Ureter (tissue), 1 donor: Measurements from ENCODE around the gene DDX49. TPM values are rescaled to one million over a fixed set of nuclear protein-coding genes. Genes with fewer than 3 reads are reported as not detected.
"Not testable (repeated sequence)": the region's sequence is repeated elsewhere in the genome, so short reads cannot be mapped to it uniquely, and the experiment has no call there.

Experiments used
- DNase-seq: peaks from one replicate; pipeline ENCODE4 v3.0.0-alpha.2; 2020; ENCODE audit warnings: low spot score
- total RNA-seq: library from RNA; stranded (reverse); gene quantifications from one replicate; pipeline ENCODE4 v1.2.4, GENCODE V29; 2023
- donor health status: DM: yes; HTN: yes; CAD: no.

Gene DDX49
- total RNA-seq, 1 donor from 2014 or later: 34.4 TPM

DNA sequence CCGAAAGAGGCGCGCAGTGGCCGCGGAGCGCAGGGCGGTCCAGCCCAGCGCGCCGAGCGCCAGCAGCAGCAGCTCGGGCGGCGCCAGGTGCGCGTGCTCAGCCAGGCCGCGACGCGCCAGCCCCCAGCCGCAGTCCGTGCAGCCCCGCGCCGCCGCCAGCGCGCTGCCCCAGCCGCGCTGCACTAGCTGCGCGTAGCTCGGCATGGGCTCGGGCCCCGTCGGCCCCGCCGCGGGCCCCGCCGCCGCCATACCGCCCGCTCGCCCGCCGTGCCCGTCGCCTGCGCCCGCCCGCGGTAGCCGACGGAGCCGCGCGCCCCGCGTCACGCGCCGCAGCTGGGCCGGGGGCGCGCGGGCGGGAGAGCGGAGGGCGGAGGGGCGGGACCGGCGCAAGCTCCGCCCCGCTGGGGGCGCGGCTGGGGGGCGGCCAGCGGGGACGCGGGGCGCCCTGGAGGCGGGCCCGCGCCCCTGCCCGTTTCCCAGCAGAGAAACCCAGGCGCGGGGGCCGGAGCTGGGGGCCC lies 23.6 kb upstream of the DDX49 start, which contains the start of gene CERS1:
CERS1 (minus strand) TSS at position 335 of the 518 bp plus-strand sequence; CDS start at position 249, 86 bp downstream.
- DNase-seq: no peak

DNA sequence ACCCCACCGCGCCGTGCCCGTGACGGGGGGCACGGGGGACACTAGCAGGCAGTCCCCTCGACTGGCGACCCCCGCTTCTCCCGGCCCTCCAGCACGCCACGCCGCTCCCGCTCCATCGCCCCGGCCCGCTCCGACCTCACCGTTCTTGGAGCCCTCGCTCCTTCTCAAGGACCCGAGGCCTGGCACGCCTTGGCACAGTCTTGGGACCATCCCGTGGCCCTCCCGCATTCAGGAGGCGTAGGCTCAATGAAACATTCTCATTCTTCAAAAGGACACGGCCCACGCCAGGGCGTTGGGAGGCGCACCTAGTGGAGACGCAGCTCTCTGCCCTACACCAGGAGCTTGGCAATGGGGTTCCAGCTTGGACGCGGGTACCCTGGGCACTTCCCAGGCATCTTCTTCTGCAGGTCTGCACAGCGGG lies 23.1 kb upstream of the DDX49 start:
- no peak for DNase-seq

DNA sequence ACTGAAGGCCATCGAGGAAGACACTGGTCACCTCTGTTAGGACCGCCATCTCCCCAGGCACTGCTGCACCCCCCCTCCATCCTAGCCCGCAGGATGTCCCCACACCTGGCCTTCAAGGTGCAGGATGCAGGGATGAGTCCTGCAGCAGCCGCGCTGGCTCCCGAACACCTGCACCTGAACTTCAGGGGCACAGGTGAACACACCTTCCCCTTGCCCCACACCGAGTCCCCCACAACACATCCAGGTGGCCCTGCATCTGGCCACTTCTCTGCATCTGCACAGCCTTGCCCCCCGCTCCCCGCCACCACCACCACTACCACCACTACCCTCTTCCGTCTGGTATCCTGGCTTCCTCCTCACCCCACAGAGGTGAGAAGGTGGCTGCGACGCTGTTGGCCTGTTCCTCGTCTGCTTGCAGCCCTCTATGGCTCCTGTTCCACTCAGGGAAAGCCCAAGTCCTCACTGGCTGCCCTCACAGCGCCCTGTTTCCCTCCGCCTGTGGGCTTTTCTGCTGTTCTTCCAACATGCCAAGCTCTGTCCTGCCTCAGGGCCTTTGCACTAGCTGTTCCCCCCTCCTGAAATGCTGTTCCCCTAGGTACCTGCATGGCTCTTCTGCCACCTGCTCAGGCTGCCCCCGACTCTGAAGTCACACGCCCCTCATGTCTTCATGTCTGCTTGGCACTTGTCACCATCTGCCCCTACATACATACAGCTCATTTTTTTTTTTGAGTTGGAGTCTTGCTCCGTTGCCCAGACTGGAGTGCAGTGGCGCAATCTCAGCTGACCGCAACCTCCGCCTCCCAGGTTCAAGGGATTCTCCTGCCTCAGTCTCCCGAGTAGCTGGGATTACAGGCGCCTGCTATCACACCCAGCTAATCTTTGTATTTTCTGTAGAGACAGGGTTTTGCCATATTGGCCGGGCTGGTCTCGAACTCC lies 22.2 kb upstream of the DDX49 start:
- DNase-seq: no peak

DNA sequence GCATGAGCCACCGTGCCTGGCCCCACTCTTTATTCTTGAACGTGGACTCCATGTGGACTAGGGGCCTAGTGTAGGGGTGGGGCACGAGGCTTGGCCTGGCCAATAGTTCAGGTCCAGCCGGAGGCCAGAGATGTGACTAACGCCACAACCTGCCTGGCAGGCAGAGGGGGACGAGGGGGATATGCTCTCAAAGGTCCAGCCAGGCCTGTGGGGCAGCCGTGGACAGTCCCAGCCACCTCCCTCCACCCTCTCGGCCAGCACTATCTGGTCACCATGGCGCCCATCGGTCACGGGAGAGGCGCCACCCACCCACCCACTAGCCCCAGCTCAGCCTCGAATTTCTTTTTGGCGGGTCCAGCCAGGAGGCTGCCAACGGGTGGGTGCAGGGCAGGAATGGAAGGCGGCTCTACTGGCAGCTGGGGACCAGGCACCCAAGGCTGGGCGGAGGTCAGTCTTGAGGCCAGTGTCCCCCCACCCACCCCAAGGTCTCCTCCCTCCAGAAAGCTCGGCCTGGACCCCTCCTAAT lies 21.4 kb upstream of the DDX49 start:
- DNase-seq: no peak

DNA sequence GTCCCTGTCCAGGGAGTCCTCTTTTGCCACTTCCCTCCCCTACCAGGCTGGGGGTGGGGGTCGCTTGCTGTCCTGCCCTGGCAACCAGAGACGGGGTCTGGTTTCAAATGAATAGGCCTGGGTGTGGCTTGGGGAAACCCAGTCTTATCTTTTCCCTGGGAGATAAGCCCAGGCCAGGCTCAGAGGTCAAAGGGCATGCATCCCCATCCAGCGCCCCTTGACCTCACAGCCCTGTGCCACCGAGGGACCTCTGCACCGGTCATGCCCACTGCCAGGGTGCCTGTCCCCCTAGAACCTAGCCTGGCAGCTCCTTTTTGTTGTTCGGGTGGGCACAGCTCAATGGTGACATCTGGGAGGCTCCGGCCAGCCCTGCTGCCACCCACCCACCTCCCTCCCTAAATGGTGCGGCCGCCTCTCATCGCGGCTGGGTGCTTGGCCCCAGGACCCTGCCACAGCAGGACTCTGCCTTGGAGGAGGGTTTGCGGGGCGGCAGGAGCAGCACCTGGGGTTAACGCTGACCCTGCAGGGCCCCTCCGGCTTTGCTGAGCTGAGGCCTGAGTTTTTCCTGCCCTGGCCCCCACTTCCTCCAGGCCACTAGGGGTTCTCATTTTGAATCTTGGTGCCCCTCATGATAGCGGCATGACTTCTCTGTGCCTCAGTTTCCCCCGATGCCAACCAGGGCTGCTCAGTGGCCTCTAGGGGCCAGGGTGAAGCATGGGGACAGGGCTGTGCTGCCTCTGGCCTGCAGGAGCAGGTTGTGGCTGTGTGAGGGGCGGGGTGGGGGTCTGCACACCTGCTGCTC lies 20.7 kb upstream of the DDX49 start:
- DNase-seq: no peak

DNA sequence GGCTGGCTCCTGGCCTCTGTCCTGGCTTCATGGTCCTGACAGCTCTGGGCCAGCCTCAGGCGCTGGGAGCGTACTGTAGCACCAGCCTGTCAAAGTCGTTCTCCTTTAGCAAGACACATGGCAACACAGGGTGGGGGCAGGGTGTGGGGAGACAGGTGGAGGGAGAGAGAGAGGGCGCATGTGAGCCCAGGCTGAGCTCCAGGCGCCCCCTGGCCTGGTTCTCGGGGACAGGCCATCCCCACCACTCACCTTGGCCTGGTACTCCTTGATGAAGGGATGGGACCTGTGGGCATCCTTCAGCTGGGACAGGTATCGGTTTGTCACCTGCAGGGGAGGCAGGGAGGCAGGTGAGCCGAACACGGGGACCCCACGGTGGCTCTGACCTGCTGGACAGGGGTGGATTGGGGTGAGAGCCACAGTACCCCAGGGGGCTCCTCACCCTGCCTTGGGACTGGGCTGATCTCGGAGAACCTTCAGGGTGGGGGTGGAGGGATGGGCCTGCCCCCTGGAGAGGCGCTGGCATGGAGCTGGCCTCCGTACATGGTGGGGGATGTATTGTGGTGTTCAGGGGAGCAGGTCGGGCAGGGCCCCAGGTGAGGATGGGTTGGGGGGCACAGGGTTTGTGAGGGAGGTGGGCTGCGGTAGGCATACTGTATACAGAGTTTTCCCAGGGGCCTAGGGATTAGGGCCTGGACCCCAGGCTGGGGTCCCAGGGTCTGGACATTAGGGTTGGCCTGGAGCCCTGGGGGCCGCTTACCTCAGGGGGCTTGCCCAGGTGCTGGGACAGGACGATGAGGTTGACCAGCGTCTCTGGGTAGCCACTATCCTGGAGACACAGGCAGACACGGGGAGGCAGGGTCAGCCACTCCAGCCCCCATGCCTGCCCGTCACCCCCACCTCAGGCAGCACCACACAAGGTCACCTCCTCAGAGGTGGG lies 19.6 kb upstream of the DDX49 start:
- DNase-seq: no peak

DNA sequence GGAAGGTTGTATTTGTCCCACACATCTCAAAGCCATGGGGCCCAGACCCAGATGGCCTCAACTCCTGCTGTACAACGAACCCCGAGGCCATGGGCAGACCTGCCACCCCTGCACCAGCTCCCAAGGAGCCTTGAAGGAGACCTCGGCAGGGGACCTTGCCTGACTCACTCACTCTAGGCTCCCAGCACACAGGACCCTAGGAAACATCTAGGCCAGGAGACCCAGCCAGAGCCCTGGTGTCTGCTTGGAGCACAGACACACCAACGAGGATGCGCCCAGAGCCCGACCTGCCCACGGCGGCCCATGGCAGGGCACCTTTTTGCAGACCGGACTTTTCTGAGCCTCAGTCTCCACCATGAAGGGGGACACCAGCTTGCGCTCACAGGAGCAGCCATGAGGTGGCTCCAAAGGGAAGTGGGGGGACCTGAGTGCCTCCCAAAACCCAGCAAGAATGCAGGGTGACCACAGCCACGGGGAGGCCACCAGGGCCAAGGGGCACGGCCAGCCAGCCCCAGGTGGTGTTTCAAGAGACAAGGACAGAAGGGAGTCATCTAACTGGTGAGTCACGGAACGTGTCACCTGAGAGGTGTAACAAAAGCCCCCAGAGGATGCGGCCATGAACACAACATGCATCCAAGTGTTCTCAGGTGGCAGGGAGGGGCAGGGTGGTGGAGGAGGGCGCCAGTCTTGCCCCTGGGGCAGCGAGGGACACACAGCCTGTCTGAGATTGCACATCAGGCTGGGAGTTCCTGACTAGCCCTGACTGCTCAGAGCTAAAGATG lies 18.6 kb upstream of the DDX49 start:
- DNase-seq: no peak

DNA sequence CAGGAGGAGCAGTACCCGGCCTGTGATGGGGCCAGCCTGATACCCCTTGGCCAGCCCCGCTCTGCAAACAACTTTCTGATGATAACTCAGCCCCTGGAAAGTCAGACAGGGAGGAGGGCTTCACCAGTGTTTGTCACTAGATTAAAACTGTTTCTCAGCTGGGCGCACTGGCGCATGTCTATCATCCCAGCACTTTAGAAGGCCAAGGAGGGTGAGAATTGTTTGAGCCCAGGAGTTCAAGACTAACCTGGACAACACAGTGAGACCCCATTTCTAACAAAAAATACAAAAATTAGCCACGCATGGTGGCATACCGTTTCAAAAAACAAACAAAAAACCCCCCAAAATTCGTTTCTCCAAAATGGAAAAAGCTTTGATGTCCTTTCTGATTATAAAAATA lies 18.0 kb upstream of the DDX49 start:
- no peak for DNase-seq

DNA sequence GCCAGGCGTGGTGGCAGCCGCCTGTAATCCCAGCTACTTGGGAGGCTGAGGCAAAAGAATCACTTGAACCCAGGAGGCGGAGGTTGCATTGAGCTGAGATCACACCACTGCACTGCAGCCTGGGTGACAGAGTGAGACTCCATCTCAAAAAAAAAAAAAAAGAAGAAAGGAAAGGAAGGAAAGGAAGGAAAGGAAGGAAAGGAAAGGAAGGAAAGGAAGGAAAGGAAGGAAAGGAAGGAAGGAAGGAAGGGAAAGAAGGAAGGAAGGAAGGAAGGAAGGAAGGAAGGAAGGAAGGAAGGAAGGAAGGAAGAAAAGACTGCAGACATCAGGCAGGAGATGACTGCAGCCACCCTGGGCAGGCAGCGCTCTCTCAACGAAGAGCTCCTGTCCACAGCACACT lies 17.0 kb upstream of the DDX49 start:
- DNase-seq: not testable (repeated sequence)

DNA sequence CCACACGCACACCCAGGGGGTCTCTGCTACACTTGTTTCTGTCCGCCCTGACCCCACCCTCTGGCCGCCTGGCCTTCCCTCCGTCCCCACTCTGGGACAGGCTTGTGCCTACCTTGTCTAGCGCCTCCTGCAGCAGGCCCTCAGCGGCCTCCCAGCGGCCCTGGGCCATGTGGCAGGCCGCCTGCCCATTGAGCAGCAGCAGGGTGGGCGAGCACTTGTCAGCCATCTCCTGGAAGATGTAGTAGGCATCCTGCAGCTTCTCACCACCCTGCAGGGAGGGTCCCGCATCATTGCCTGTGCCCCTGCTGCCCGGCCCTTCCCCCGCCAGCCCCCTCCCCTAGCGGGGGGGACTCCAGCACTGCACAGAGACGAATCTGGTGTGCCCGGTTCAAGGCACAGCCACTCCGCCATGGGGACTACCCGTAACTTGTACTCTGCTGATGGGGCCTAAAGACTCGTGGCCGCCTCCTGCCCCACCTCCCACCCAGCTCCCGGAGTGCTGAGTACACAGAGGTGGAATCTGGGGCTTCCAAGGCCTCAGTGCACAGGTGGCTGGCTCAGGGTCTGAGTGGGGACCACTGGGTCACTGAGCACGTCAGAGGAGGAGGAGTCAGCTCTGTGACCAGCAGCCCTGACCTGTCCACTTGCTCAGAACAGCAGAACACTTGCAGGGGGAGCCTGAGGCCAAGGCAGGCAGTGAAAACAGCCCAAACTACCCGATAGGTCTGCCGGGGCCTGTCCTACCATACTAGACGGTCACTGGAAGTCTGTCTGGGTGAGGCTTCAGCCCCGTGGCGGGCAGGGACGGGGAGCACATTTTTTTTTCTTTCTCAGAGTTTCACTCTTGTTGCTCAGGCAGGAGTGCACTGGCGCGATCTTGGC lies 16.1 kb upstream of the DDX49 start:
- no peak for DNase-seq

DNA sequence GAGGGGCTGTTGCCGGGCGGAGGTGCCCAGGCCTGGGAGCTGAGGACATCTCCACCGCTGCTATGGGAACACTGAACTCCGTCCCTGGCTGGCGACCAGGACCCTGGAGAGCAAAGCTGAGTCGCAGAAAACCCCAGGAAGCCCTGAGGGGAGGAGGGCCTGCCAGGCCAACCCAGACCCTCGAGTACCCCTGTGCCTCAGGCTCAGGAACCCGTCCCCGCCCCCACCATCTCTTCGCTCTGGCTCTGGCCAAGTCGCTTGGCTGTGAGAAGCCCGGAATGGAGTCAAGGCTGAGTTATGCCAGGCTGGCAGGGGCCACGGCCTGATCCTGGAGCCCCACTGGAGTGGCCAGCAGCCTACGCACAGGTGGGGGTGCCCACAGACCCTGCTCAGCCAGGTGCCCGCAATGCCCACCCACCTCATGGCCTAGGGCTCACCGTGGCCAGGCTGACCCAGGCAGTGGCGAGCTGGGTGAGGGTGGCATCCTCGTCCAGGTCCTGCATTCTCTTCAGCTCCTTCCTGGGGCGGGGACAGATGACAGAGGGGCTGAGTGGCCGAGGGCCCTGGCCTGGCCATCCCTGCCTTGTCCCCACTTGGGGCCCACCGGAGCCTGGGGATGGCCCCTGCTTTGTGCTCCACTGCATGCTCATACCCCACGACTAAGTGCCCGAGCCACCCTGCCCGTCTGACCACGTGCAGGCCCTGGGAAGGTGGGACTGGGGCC lies 15.0 kb upstream of the DDX49 start:
- no peak for DNase-seq

DNA sequence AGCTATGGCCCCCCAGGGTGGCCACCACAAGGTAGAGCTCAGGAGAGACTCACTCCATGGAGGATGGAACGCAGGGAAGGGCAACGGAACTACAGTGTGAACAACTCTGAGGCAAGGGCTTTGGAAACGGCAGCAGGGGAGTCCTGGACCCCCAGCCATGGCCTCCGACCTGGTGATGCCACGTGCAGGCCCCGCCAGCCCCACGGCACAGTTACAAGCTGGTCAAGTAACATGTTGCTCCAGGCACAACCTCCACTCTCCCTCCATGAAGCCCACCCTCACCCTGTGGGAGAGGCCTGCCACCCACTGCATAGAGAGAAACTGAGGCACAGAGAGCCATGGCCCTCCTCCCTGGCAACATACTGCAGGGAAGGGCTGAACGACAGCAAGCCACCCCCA lies 14.5 kb upstream of the DDX49 start:
- no peak for DNase-seq

DNA sequence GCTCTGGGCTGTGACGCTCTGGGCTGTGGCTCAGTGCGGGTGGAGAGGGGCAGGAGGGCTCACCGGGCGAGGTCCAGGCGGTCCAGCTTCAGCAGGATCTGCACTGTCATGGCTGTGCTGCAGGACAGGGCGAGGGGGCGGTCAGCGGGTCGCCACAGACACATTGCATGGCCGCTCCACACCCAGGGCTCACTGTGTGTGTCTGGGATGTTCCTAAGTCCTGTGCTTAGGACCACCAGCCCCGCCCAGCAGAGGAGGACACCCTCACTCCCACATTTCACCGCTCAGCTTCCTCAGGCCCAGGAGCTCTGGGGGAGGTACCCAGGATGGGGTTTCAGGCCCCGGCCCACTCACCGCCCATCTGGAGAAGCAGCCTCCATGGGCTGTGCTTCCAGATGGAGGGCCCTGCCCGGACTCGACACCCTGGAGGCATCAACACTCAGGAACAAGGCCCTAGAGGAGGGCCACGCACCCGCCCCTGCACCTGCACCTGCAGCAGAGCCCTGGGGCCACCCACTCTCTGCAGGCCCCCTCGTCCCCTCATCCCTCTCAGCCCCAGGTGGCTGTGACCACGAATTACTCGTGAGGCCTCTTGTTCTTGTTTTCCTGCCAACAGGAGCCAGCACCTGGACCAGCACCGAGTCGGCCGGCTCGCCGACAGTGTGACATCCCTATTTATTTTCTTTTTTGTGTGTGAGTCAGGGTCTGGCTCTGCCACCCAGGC lies 13.8 kb upstream of the DDX49 start:
- no peak for DNase-seq

DNA sequence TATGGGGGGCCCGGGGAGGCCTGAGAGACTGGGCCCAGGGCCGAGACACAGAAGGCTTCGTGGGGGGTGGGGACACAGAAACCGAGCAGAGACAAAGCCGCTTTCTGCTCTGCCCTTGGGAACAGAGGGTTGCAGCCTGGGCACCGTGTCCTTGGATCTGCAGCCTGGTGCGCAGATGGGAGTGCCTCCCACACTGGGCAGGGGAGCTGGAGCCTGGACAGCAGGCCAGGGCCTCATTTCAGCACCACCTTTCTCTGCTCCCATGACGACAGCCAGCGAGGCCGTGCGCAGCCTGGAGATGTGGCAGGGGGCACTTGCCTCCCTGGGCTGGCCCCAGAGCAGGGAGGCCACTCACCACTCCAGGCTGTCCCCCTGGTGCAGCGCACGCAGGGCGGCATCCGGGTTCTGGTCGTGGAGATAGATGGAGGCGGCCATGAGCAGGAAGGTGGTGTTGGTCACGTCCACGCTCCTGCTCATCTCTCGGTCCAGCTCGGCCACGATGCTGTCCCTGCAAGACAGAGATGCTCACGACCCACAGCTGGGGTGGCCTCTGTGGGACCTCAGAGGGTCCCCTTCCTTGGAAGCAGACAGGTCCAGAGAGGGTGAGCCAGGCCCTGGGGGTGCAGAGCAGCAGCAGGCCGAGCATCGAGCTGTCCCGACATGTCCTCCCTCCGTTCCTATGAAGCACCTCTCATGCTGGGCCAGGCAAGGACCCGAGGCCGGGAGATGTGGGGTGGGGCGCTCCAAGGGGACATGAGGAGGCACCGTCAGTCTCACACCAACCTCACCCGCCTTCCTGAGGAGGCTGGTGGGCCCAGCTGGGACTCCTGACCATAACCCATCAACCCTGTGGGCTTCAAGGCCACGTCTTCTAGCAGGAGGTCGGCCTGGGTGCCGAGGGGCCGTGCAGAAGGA lies 12.7 kb upstream of the DDX49 start:
- no peak for DNase-seq

DNA sequence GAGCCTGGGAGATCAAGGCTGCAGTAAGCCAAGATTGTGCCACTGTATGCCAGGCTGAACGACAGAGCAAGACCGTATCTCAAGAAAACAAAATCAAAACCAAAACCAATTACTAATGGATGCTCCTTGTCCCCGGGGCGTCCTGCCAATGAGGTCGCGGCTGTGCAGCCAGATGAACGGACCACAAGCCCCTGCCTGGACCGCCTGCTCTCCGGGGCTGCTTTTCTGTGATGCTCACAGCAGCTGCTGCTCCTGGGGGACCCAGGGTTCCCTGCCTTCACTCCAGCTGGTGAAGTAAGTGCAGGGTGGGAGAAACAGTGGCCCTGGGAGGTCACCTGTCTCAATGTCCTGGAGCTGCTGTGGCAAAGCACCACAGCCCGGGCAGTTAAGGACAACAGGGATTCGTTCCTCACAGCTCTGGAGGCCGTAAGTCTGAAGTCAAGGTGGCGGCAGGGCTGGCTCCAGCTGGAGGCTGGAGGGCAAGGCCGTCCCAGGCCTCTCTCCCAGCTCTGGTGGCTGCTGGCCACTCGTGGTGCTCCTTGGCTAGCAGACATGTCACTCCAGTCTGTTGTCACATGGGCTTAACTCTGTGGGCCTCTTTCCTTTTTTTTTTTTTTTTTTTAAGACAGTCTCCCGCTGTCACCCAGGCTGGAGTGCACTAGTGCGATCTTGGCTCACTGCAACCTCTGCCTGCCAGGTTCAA lies 10.4 kb upstream of the DDX49 start:
- no peak for DNase-seq

DNA sequence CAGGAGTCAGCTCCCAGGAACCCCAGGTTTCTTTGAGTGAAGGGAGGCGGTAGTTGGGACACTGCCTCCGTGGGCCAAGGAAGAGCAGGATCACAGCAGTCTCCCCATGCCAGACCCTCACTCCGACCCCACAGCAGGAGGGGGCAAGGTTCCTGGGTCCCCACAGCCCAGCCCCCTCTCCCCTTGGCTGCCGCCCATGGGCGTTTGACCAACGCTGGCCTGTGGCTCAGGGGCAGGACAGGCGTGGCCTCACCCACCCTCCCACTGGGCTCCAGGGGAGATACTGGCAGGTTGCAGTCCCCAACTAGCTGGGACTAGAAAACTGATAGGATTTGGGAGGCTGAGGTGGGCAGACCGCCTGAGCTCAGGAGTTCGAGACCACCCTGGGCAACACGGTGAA lies 9.5 kb upstream of the DDX49 start:
- no peak for DNase-seq
